HG03460 (cell line): ENCODE measurements around the gene RPP38.
A peak's percentile ranks its signal among the peaks of the same experiment; 100 is the strongest.

Experiments used
- ATAC-seq: cut with Tn5 transposase; IDR thresholded peaks from one replicate; pipeline ENCODE4 v1.9.1; 2021; ENCODE audit not compliant: unreplicated experiment

RPP38 gene

DNA sequence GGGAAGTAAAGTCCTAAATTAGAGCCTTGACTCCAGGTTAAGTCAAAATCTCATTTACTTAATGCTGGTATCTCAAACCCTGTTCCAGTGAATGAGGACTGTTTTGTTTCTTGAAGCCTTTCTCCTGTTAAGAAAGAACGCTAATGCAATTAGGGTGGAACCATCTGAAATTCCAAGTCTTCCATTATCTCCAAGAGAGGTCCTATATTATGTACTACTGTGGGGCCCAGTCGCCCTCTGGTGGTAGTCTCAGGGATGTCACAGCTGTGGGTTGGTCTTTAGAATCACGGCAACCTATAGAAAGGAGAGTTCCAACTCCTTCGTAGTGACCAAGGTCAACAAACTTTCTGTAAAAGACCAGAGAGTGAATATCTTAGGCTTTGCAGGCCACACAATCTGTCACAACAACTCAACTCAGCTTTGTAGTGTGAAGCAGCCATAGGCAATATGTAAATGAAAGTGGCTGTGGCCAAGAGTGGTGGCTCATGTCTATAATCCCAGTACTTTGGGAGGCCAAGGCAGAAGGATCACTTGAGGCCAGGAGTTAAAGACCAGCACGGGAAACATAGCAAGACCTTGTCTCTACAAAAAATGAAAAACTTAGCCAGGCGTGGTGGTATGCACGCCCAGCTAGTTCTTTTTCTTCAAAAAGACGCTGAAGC is 9.3 kb downstream of the RPP38 start:
- ATAC-seq = no peak

DNA sequence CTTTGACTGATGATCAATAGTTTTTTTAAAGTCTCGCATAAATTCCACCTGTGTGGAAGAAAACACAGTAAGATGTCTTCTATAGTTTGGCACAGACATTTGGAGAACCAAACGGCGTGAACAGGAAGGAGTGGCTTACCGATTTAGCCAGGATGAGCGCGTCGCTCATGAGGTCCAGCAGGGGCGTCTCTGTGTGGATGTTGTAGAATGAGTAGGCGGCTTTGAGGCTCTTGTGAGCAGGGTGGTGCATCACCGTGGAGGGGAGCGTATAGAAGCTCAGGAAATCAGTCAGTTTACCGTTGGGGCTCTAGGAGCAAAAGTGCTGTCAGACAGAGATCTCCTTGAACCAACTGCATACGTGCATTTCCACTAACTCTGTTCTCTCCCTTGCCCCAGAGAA is 15.5 kb downstream of the RPP38 start:
- no peak for ATAC-seq

DNA sequence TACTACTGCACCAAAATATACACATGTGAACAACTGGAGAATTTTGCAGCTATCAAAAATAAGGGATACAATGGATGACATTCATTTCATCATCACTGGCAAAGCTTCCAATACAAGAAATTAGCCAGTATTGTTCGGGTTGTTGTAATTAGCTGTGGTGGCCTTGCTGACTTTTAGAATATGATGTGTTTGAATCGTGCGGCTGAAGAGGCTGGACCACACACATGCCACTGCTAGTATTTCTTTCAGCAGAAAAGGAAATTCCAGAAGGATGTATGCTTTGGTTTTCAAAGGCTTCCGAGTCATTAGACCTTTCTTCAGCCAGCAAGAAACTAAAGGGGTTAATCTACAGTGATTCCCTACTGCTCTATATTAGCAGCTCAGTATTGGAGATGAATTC is 16.6 kb downstream of the RPP38 start:
- no peak for ATAC-seq

DNA sequence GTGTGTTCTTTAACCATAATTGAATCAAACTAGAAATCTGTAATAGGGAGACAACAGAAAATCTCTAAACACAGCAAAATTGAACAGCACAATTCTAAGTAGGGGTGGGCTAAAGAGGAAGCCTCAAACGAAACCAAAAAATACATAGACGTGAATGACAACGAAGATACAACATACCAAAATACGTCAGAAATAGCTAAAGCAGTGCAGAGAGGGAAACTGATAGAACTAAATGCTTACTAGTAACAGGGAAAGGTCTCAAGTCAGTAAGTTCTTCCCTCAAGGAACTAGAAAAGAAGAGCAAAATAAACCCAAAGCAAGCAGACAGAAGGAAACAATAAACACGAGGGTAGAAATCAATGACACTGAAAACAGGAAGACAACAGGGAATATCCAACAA is 19.1 kb downstream of the RPP38 start:
- no peak for ATAC-seq

DNA sequence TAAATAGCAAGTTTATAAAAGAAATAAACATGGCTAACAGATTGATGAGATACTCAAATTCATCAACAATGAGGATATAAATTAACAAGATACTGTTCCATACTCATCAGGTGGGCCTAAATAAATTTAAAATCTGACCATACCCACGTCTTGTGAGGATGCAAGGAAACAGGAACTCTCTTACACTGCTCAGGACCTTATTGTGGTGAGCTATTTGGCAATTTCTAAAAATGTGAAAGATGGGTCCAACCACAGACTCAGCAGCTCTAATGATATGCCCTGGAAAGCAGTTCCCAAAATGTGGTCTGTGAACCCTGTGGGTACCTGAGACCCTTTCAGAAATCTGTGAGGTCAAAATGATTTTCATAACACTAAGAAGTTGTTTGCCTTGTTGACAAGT is 21.5 kb downstream of the RPP38 start:
- ATAC-seq = no peak

DNA sequence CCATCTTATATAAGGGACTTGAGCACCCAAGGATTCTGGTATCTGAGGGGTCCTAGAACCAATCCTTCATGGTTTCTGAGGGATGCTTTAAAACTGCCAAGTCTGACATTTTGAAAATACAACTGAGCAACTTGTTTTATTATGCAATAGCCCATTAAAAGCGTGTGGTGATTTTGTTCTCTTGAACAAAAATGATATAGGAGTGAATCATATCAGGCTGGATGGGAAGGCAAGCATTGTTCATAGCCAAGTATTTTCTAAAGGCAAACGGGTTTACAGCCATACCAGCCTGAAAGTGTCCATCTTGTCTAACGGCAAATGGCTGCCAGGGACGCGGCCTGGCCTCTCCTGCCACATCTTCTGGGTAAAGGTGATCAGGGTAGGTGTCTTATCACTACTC is 23.4 kb downstream of the RPP38 start:
- no peak for ATAC-seq

DNA sequence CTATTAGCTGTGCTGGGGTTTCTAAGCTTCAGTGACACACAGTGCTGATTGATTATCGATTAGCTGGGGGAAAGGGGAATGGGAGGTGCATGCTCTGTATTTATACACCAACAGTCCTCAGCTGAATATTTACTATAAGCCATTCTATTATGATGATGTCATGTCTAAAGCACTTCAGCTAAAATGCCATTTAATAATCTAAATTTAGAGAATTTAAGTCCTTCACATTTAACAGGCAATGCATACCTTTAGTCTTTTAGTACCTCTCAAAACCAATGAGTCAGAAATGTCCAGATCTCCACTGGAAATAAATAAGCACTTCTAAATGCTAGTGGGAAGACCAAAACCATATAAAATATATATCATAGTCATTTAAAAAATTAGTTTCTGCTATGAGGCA is 24.6 kb downstream of the RPP38 start:
- ATAC-seq = no peak

DNA sequence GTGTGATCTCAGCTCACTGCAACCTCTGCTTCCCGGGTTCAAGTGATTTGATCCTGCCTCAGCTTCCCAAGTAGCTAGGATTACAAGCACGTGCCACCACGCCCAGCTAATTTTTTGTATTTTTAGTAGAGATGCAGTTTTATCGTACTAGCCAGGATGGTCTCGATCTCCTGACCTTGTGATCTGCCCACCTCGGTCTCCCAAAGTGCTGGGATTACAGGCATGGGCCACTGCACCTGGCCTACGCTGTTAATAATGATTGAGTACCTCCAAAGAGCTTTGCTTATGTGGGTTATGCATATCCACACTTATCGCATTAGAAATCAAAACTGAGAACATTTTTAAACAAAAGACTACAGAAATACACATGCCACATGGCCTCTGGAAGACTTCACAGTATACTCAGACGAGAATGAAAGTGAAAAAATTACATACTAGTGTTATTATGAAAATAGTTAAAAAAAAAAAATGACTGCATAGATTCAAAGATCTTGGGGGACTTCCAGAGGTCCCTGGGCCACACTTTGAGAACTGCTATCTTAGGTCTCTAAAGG is 25.4 kb downstream of the RPP38 start:
- peak; percentile 85 for ATAC-seq

DNA sequence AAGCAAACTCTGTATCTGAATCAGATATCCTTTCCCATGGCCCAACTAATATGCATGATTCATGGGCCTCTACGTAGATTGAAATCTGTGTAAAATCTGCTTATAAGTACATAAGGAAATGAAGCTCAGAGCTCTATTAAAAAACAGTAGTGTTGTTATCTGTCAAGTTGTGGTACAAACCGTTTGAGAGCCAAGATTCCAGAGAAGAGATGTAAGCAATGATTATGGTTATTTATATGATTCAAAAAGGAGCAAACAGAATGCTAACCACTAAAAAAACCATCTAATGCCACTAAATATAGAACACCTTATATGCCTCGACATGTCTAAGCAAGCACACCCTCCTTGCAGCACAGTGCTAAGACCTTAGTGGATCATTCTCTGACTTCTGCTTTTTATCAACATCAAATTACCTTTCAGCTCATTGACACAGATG is 26.6 kb downstream of the RPP38 start:
- no peak for ATAC-seq

DNA sequence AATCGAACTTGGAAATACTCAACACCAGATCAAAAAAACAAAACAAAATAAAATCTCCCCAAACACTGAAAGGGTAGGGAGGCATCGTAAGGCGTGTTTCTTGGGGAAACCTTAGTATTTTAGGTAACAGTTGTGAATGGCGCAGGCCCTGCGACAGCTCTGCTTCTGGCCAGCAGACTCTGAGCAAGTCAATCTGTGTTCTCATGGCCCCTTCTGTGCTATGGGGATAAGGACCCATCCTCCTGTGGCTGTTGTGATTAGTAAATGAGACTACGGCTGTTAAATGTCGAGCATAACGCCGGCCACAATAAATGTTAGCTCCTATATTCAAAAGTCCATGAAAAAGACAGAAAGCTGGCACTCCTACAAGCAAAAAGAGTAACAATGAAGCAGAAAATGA is 27.0 kb downstream of the RPP38 start:
- no peak for ATAC-seq

DNA sequence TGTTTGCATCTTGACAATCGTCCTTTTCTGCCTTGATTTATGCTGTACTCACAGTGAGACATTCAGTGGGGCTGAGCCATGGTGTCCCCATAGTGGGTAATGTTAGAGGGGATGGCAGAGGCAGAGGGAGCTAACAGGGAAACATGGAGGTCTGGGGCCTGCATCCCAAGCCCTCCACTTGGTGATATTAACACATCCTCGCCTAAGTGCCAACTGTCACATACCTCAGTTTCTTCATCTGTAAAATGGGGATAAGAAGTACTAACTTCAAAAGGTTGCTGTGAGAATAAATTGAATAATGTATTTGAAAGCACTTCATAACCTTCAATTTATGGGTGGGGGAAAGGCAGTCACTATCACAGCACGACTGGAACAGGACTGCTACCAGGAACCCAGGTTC is 27.8 kb downstream of the RPP38 start:
- no peak for ATAC-seq

DNA sequence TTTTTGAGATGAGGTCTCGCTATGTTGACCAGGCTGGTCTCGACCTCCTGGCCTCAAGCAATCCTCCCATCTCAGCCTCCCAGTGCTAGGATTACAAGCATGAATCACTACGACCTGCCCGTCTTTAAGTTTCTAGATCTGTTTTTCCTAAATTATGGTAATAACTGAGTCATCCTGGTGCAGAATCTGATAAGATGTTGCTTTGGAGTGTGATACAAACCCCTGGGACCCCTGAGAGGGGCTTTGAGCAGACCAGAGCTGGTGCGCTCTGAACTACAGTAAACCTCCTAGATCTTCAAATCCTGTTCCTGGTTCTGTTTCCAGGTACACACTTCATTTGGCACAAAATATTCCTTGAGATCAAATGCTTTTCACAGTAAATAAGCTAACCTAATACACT is 34.2 kb downstream of the RPP38 start:
- no peak for ATAC-seq

DNA sequence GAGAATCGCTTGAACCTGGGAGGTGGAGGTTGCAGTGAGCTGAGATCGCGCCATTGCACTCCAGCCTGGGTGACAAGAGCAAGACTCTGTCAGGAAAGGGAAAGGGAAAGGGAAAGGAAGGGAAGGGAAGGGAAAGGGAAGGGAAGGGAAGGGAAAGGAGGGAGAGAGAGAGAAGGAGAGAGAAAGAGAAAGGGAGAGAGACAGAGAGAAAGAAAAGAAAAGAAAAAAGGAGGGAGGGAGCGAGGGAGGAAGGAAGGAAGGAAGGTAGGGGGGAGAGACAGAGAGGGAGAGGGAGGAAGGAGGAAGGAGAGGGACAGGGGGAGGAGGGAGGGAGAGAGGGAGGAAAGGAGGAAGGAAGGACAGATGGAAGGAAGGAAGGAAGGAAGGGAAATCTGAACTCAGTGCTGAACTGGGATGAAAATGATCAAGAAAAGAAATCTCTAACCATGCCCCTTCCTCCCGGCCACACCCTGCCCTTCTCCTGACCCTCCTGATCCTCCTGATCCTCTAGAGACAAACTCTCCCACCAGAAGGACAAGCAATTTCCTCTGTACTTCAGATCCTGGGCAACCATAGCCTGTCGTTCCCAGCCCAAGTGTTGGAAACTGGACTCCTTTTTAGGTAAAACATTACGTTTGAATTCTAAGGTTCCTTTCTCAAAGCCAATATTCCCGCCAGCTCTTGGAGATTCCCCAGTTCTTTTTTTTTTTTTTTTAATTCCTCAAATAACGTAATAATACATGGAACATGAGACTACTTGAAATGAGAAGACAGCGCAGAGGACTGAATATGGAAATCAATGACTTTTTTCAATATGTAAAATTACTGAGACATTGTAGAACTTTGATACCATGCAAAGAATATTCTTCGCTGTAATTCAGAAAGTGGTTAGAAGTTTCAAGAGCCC is 39.2 kb downstream of the RPP38 start:
- no peak for ATAC-seq

DNA sequence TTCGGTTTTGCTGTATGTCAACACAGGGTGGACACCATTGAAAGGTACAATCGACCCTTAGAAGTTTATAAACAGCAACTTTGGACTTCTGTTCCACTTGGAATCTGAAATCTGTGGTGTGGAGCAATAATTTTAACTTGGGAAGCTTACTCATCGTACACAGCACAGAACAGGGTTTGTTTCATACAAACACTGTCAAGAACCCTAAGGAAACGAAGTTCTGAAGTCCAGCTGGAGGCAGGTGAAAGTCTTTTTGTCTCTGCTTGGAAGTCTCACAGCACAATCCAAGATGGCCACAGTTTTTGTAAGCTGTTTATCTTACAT is 39.8 kb downstream of the RPP38 start:
- ATAC-seq = no peak

DNA sequence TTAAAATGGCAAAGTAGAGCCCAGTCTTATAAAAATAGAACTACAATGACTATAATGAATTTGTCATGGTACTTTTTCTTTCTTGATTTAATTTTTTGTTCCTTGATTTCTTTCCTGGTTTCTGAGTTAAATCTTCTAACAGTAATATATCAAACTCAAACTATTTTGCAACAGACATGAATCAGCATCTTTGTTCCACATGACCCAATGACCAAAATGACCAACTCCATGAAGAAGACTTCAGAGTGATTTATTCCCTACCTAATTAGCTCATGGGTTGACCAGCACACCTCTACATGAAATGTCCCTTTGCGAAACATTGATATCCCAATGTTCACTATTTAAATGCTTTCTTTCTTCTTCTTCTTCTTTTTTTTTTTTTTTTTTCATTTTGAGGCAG is 40.5 kb downstream of the RPP38 start:
- no peak for ATAC-seq

DNA sequence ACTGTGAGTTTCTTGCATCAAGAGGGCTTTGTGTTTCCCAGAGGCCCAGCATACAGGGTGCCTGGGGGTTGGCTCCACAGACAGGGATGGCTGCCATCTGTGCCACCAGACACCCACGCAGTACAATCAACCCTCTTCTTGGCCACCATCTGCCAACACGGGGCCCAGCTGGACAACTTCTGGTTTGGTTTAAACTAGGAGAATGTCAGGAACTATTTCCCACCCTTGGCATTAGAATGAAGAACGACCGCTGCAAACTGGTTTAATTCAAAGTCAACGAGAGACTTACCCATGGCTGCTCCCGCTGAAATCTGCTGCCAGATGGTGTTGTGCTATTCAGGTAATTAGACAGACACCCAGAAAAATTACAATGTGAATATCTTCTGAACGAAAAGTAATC is 43.5 kb downstream of the RPP38 start:
- ATAC-seq = no peak

DNA sequence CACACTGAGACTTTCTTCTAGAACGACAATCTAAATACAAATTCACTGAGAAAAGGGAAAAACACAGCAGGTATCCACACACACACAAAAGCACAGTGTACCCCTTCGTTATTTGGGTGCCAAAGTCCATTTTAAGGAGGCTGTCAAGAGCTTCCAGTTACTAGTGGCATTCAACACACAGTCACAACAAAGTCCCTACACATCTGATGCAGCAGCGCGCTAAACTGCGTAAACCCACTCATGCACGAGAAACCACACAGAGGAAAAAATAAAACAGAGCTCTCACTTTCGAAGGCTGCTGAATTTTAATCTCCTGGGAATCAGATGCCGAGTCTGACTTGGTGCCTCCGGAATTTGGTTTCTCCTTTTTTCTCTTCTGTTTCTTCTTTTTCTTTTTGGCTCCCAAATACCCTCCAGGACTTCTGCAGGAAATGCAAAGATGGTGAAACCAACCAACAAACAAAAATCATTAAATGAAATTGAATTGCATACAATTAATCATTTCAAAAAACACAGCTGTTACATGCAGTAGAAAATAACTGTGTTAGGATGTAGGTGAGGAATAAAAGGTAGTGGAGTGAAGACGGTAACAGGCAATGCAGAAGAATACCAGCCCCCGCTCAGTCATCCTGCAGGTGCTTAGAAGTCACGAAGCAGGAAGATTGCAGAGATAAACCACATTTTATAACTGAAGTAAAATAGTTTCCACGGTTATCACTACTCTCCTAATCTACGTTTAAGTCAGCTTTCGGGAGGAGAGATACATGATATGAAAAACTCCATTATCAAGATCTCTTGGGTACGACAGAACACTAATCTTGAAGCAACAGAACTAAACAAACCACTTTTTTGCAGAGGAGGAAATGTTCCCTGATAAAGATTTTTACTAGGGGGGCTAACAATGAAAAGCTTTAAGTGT is 44.2 kb downstream of the RPP38 start:
- ATAC-seq = peak; percentile 90

DNA sequence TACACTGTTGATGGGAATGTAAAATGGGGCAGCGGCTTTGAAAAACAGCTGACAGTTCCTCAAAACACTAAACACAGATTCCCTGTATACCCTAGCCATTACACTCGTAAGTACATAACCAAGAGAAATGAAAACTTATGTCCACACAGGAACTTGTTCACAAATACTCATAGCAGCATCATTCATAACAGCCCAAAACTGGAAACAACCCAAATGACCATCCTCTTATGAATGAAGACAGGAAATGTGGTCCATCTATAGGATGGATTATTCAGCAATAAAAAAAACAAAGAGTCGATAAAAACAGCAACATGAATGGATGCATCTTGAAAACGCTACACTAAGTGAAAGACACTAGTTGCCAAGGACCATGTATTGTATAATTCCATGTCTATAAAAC is 47.6 kb downstream of the RPP38 start:
- ATAC-seq = no peak

DNA sequence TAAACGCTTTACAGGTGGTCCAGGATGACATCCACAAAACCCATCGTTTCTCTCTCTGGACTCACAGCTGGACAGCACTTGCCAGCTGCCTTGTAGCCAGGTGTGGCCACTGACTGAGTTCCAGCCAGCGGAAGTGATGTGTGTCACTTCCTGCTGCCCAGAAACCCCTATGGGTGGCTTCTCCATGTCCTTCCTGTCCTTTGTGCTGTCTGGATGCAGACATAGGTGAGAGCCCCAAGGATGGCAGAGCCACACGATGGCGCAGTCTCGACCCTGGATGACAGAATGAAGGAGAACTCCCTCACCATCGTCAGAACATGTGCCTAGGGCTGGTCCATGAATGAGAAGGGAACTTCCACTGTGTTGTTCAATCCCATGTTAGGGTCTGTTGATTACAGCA is 49.2 kb downstream of the RPP38 start:
- ATAC-seq = no peak

DNA sequence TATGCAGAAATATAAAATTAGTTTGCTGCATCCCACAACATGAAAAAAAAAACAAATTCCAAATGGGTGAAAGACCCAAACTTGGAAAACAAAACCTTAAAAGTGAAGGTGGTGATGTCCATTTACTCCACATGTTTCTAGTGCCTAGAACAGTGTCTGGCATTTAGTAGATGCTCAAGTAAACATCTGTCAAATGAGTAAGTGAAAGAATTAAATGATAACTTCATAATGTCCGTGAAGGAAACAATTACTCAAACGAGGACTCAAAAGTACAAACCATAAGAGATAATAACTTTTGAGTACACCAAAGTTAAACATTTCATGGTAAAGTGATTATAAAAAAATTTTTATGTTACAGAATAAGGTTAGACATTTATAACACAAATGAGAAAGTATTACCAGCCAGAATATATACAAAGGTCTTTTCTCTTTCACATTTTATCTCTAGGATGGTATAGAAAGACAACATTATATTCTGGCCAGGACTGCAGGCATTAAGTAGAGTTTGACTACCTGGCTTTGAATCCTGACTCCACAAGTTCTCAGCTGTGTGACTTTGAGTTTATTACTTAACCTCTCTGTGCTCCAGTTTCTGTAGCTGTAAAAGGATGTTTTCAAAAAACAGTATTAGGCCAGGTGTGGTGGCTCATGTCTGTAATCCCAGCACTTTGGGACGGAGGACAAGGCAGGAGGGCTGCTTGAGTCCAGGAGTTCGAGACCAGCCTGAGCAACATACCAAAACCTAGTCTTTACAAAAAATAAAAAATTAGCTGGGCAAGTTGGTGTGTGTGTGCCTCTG is 50.6 kb downstream of the RPP38 start:
- ATAC-seq = no peak
